Spleen (tissue), 11 donors: ENCODE data around the gene PCMTD2. TPM values are rescaled to one million over a fixed set of nuclear protein-coding genes. Genes with fewer than 3 reads are reported as not detected.
A peak's percentile ranks its signal among the peaks of the same experiment; 100 is the strongest.
"Not testable (repeated sequence)": the region's sequence is repeated elsewhere in the genome, so short reads cannot be mapped to it uniquely, and the experiment has no call there.

Source experiments
- DNase-seq: peaks from one replicate; pipeline ENCODE4 v3.0.0-alpha.2; 2020
- H3K27ac ChIP-seq, 8 donors: fragments of 200-600 bp; sonication (generic) in 7 of 8; 1 replicate in 4 of 8; 2 replicates in 4 of 8; pipeline versions ENCODE4 v1.5.0 to v1.8.0; 2016 to 2021; ENCODE audit warnings: inconsistent platforms in 4 of 8, mild to moderate bottlenecking in 4 of 8, moderate library complexity in 1 of 8
- H3K27me3 ChIP-seq, 7 donors: fragments of 200-600 bp; sonication (generic) in 6 of 7; replicated peaks in 1 of 7; 1 replicate in 4 of 7; 2 replicates in 3 of 7; pipeline versions ENCODE4 v1.5.0 to v1.8.0; 2016 to 2021; ENCODE audit warnings: inconsistent platforms in 3 of 7, mild to moderate bottlenecking in 1 of 7
- H3K36me3 ChIP-seq, 6 donors: fragments of 200-600 bp; sonication (generic) in 5 of 6; 1 replicate in 4 of 6; 2 replicates in 2 of 6; pipeline versions ENCODE4 v1.5.0 to v1.8.0; 2016 to 2021; ENCODE audit warnings: inconsistent platforms in 2 of 6
- H3K4me1 ChIP-seq, 6 donors: fragments of 200-600 bp; sonication (generic) in 5 of 6; 1 replicate in 3 of 6; 2 replicates in 3 of 6; pipeline versions ENCODE4 v1.5.0 to v1.8.0; 2016 to 2021; ENCODE audit warnings: inconsistent platforms in 3 of 6
- H3K4me3 ChIP-seq, 8 donors: fragments of 200-600 bp; sonication (generic) in 7 of 8; 1 replicate in 4 of 8; 2 replicates in 4 of 8; pipeline versions ENCODE4 v1.5.0 to v1.8.0; 2016 to 2021; ENCODE audit warnings: inconsistent platforms in 4 of 8, mild to moderate bottlenecking in 4 of 8, moderate library complexity in 2 of 8
- H3K9me3 ChIP-seq, 8 donors: fragments of 200-600 bp; sonication (generic) in 7 of 8; 1 replicate in 4 of 8; 2 replicates in 4 of 8; pipeline versions ENCODE4 v1.5.0 to v1.8.0; 2016 to 2021; ENCODE audit warnings: inconsistent platforms in 4 of 8
- POLR2A ChIP-seq, 3 donors: fragments of 450-650 bp; IDR thresholded peaks; one replicate each; pipeline ENCODE4 v1.5.1; 2017; ENCODE audit warnings: antibody characterized with exemption in 3 of 3, mild to moderate bottlenecking in 1 of 3
- POLR2AphosphoS5 ChIP-seq, 3 donors: sonication (generic); formaldehyde crosslinking; IDR thresholded peaks; one replicate each; pipeline ENCODE4 v1.5.1; 2017; ENCODE audit warnings: antibody characterized with exemption in 3 of 3
- WGBS, 5 donors: extraction: QIAGEN DNeasy Blood & Tissue Kit in 3 of 5; methylation state at CpG; one replicate each; pipeline versions ENCODE4 v1.1.5 to v1.1.7; 2013 to 2018; 5-methylcytosine and 5-hydroxymethylcytosine counted together
- intact Hi-C: fragments of 100-400 bp; cut with DNase I; formaldehyde crosslinking; loops from one replicate; pipeline ENCODE4 v1.15.0; 2023; ENCODE audit warnings: low total_unique reads
- polyA plus RNA-seq, 3 donors: library from polyadenylated mRNA; stranded (reverse); fragments of 200-250 nt; gene quantifications; one replicate each; pipeline ENCODE4 v1.2.1, GENCODE V29; 2013
- total RNA-seq, 7 donors: library from RNA; depleted of rRNA in 3 of 7; stranded (reverse); fragments of >200 nt in 3 of 7; fragmentation: NEBNext Ultra II Directional in 4 of 7; extraction: Animal tissue kit (Norgen Biotek cat#: 25700) in 4 of 7; gene quantifications; one replicate each; pipeline versions ENCODE4 v1.1.0 to v1.2.1, GENCODE V29; 2016 to 2021
- TF ChIP-seq, protein P1 (sequence below), 11 experiments: fragments of 200-600 bp in 7 of 11; fragments of 450-650 bp in 4 of 11; sonication (generic) in 4 of 11; IDR thresholded peaks in 8 of 11; conservative IDR thresholded peaks in 3 of 11; 1 replicate in 7 of 11; 2 replicates in 4 of 11; pipeline versions ENCODE4 v1.4.0 to v1.8.0; 2016 to 2021; ENCODE audit warnings: antibody characterized with exemption in 11 of 11, inconsistent platforms in 4 of 11, mild to moderate bottlenecking in 1 of 11
- donor health status: healthy with polysubstance abuse.
- donor health status: DM: no; HTN: no; CAD: no; lungs with moderate emphysema.
- donor health status: DM: no; HTN: no; CAD: no.
- donor health status: Bipolar disorder and iron deficiency.
- donor health status: healthy.
- donor health status: DM: no; HTN: no; CAD: no.
- donor health status: DM: yes; HTN: yes; CAD: no.

PCMTD2 gene
- total and polyA plus RNA-seq, 10 donors: 36.0 to 104 (median 68.3) TPM

DNA sequence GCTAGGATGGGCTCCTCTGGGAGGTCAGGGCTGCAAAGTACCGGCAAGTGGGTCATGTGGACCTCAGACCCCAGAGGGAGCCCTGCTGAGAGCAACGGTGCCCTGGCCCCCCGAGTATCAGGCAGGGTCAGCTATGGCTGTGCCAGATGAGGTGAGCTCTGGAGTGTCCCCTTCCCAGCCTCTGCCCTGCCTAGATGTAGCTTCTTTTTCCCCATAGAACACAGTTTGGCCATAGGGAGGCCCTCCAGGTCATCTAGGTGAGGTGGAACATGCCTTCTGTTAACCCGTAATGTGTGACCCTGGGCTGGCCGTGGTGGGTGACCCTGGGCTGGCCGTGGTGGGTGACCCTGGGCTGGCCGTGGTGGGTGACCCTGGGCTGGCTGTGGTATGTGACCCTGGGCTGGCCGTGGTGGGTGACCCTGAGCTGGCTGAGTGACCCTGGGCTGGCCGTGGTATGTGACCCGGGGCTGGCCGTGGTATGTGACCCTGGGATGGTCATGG lies 21.2 kb upstream of the PCMTD2 start:
- Histone ChIP-seq H3K4me3 (no peak overlapping the region), H3K27me3 (no peaks in the 10 kb centered on the region), H3K4me1 (peaks cover 0 to 10% (median 0%) of the 10 kb centered on the region in 6 donors), H3K36me3 (no peaks in the 10 kb centered on the region), H3K27ac (no peak overlapping the region), H3K9me3 (no peaks in the 10 kb centered on the region)
- peak; percentile 54 for DNase-seq
- TF ChIP-seq POLR2A (IDR thresholded peaks at IDR 0.05): no peak
- TF ChIP-seq POLR2AphosphoS5 (IDR thresholded peaks at IDR 0.05): no peak
- TF ChIP-seq, protein P1, sequence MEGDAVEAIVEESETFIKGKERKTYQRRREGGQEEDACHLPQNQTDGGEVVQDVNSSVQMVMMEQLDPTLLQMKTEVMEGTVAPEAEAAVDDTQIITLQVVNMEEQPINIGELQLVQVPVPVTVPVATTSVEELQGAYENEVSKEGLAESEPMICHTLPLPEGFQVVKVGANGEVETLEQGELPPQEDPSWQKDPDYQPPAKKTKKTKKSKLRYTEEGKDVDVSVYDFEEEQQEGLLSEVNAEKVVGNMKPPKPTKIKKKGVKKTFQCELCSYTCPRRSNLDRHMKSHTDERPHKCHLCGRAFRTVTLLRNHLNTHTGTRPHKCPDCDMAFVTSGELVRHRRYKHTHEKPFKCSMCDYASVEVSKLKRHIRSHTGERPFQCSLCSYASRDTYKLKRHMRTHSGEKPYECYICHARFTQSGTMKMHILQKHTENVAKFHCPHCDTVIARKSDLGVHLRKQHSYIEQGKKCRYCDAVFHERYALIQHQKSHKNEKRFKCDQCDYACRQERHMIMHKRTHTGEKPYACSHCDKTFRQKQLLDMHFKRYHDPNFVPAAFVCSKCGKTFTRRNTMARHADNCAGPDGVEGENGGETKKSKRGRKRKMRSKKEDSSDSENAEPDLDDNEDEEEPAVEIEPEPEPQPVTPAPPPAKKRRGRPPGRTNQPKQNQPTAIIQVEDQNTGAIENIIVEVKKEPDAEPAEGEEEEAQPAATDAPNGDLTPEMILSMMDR (IDR thresholded peaks at IDR 0.05 in 8 of 11, conservative IDR thresholded peaks at IDR 0.05 in 3 of 11): no peak
- intact Hi-C loops: no loop called here
- WGBS, 5 donors: 72 to 87% (median 81%) methylated on average over 7 to 11 of the region's 11 CpGs

DNA sequence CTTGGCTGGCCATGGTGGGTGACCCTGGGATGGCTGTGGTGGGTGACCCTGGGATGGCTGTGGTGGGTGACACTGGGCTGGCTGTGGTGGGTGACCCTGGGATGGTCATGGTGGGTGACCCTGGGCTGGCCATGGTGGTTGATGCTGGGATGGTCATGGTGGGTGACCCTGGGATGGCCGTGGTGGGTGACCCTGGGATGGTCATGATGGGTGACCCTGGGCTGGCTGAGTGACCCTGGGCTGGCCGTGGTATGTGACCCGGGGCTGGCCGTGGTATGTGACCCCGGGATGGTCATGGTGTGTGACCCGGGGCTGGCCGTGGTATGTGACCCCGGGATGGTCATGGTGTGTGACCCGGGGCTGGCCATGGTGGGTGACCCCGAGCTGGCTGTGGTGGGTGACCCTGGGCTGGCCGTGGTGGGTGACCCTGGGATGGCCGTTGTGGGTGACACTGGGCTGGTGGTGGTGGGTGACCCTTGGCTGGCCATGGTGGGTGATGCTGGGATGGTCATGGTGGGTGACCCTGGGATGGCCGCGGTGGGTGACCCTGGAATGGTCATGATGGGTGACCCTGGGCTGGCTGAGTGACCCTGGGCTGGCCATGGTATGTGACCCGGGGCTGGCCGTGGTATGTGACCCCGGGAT lies 20.5 kb upstream of the PCMTD2 start:
- intact Hi-C loops, H3K36me3 ChIP-seq, H3K4me1 ChIP-seq, H3K27me3 ChIP-seq, H3K27ac ChIP-seq, H3K4me3 ChIP-seq, H3K9me3 ChIP-seq: not testable (repeated sequence)
- peak; percentile 31 for DNase-seq
- 90 to 98% (median 95%) methylated on average over 11 to 17 of the region's 17 CpGs for WGBS, 5 donors

DNA sequence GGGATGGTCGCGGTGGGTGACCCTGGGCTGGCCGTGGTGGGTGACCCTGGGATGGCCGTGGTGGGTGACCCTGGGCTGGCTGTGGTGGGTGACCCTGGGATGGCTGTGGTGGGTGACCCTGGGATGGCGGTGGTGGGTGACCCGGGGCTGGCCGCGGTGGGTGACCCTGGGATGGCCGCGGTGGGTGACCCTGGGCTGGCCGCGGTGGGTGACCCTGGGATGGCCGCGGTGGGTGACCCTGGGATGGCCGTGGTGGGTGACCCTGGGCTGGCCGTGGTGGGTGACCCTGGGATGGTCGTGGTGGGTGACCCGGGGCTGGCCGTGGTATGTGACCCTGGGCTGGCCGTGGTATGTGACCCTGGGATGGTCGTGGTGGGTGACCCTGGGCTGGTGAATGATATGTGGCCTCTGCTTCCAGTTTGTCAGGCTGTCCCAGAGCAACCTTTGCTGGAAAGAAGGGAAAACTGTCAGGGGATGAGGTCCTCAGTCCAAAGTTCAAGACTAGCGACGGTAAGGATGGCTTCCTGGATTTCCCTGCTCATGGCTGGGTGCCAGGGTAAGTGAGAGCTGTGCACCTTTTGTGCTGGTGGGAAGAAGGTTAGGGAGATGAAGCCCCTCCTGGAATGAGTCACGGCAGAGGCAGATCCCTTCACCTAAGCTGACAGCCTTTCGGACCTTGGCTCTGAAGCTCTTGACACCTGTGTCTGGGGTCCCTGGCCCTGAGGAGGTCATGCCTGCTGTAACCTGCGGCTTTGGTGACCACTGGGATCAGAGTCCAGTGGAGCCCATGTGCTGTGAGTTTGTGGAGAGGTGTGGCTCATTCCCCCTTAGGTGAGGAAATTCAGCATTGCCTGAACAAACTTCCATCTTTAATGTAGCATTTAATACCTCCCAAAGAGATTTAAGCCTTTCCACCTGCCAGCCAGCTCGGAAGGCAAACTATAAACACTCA lies 19.1 kb upstream of the PCMTD2 start:
- intact Hi-C loops: no loop called here
- Histone ChIP-seq H3K27ac (no peak overlapping the region), H3K4me1 (peaks cover 0 to 10% (median 0%) of the 10 kb centered on the region in 6 donors), H3K27me3 (no peaks in the 10 kb centered on the region), H3K4me3 (no peak overlapping the region), H3K36me3 (no peaks in the 10 kb centered on the region), H3K9me3 (no peaks in the 10 kb centered on the region)
- 74 to 96% (median 89%) methylated on average over 15 to 27 of the region's 27 CpGs for WGBS, 5 donors
- TF ChIP-seq, protein P1 (IDR thresholded peaks at IDR 0.05 in 8 of 11, conservative IDR thresholded peaks at IDR 0.05 in 3 of 11): no peak
- TF ChIP-seq POLR2AphosphoS5 (IDR thresholded peaks at IDR 0.05): no peak
- TF ChIP-seq POLR2A (IDR thresholded peaks at IDR 0.05): no peak
- DNase-seq: peak; percentile 17

DNA sequence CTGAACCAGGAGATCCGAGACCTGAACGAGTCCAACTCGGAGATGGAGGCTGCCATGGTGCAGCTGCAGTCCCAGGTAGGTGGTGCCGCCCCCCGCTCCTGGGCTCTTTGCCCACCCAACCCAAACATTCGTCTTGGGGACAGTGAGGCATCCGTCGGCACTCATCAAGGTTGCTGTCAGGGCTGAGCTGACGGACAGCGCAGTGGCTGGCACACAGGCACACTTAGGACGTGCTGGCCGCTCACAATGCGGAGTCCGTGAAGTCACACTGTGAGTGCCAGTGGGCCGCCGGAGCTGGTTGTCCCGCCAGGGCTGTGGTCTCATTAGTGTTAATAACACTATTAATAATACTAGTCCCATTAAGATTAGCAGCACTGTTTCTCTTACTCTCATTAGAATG lies 18.2 kb upstream of the PCMTD2 start:
- Histone ChIP-seq H3K36me3 (no peaks in the 10 kb centered on the region), H3K4me3 (no peak overlapping the region), H3K27me3 (no peaks in the 10 kb centered on the region), H3K27ac (no peak overlapping the region), H3K9me3 (no peaks in the 10 kb centered on the region), H3K4me1 (peaks cover 0 to 10% (median 0%) of the 10 kb centered on the region in 6 donors)
- DNase-seq: peak; percentile 65
- intact Hi-C loops: no loop called here
- TF ChIP-seq POLR2AphosphoS5 (IDR thresholded peaks at IDR 0.05): no peak
- TF ChIP-seq, protein P1 (IDR thresholded peaks at IDR 0.05 in 8 of 11, conservative IDR thresholded peaks at IDR 0.05 in 3 of 11): no peak
- TF ChIP-seq POLR2A (IDR thresholded peaks at IDR 0.05): no peak
- 87 to 97% (median 93%) methylated on average over 9 to 17 of the region's 17 CpGs for WGBS, 5 donors
